Prostate gland (tissue), 2 donors: ENCODE results near the gene PPP1R17. TPM values are rescaled to one million over a fixed set of nuclear protein-coding genes. Genes with fewer than 3 reads are reported as not detected.

Experiments used
- DNase-seq: peaks from one replicate; pipeline ENCODE4 v3.0.0-alpha.2; 2019; ENCODE audit warnings: low spot score
- H3K27ac ChIP-seq, 2 donors: fragments of 200-600 bp; sonication (generic); 2 replicates each; pipeline ENCODE4 v1.5.1; 2017 to 2019
- H3K27me3 ChIP-seq: fragments of 200-600 bp; sonication (generic); replicated peaks from 2 replicates; pipeline ENCODE4 v1.5.1; 2019; ENCODE audit not compliant: insufficient read depth
- H3K36me3 ChIP-seq, 2 donors: fragments of 200-600 bp; sonication (generic); 1 replicate in 1 of 2; 2 replicates in 1 of 2; pipeline versions ENCODE4 v1.5.1 to v1.8.1; 2017 to 2019
- H3K4me1 ChIP-seq: fragments of 200-600 bp; sonication (generic); replicated peaks from 2 replicates; pipeline ENCODE4 v1.5.1; 2019
- H3K4me3 ChIP-seq, 2 donors: fragments of 200-600 bp; sonication (generic); 2 replicates each; pipeline ENCODE4 v1.5.1; 2017 to 2019
- H3K9me3 ChIP-seq: fragments of 200-600 bp; sonication (generic); 2 replicates; pipeline ENCODE4 v1.5.1; 2017
- POLR2A ChIP-seq: fragments of 450-650 bp; IDR thresholded peaks from one replicate; pipeline ENCODE4 v1.6.1; 2016; ENCODE audit warnings: antibody characterized with exemption, mild to moderate bottlenecking
- POLR2AphosphoS5 ChIP-seq: sonication (generic); formaldehyde crosslinking; IDR thresholded peaks from one replicate; pipeline ENCODE4 v1.6.1; 2017; ENCODE audit warnings: antibody characterized with exemption
- WGBS: methylation state at CpG from one replicate; pipeline ENCODE4 v1.1.5; 2018; 5-methylcytosine and 5-hydroxymethylcytosine counted together
- intact Hi-C: fragments of 100-400 bp; cut with DNase I; formaldehyde crosslinking; loops from one replicate; pipeline ENCODE4 v1.14.2; 2022
- total RNA-seq, 2 donors: library from RNA; depleted of rRNA; stranded (reverse); fragments of >200 nt; gene quantifications; one replicate each; pipeline ENCODE4 v1.1.0, GENCODE V29; 2016
- TF ChIP-seq, protein P1 (sequence below), 4 experiments: fragments of 200-600 bp in 2 of 4; fragments of 450-650 bp in 2 of 4; sonication (generic) in 2 of 4; IDR thresholded peaks; 1 replicate in 3 of 4; 2 replicates in 1 of 4; pipeline ENCODE4 v1.5.1; 2016 to 2019; ENCODE audit warnings: antibody characterized with exemption in 4 of 4, mild to moderate bottlenecking in 2 of 4, moderate library complexity in 2 of 4

The PPP1R17 gene
- total RNA-seq, 2 donors from 2014 or later, result not detected

DNA sequence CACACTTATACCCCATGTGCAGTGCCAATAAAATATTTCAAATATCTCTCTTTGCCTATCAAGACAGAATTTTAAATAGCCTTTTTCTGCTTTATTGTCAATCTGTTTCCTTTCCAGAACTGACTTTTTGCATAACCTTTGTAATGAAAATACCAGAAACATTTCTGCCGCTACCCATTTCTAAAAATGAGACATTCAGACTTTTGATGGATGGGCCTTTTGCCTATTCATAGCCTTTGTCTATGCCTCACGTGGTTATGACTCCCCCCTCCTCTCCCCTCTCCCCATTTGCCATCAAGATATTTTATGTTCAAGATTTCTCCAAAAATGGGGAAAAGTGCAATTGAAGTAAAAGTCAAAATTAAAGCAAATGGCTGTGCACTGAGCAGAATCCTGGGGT lies 5.9 kb downstream of the PPP1R17 start:
- 70% methylated on average over 2 of the region's 2 CpGs for WGBS
- H3K4me3 ChIP-seq, result no peak overlapping the region
- no peak for DNase-seq
- no peaks in the 10 kb centered on the region for H3K27me3 ChIP-seq
- intact Hi-C loops, result no loop called here
- no peaks in the 10 kb centered on the region for H3K4me1 ChIP-seq
- H3K36me3 ChIP-seq, result no peaks in the 10 kb centered on the region
- H3K9me3 ChIP-seq, result no peaks in the 10 kb centered on the region
- no peak overlapping the region for H3K27ac ChIP-seq
- TF ChIP-seq POLR2A (no peak), POLR2AphosphoS5 (no peak)
- TF ChIP-seq, protein P1, sequence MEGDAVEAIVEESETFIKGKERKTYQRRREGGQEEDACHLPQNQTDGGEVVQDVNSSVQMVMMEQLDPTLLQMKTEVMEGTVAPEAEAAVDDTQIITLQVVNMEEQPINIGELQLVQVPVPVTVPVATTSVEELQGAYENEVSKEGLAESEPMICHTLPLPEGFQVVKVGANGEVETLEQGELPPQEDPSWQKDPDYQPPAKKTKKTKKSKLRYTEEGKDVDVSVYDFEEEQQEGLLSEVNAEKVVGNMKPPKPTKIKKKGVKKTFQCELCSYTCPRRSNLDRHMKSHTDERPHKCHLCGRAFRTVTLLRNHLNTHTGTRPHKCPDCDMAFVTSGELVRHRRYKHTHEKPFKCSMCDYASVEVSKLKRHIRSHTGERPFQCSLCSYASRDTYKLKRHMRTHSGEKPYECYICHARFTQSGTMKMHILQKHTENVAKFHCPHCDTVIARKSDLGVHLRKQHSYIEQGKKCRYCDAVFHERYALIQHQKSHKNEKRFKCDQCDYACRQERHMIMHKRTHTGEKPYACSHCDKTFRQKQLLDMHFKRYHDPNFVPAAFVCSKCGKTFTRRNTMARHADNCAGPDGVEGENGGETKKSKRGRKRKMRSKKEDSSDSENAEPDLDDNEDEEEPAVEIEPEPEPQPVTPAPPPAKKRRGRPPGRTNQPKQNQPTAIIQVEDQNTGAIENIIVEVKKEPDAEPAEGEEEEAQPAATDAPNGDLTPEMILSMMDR (IDR thresholded peaks at IDR 0.05), result no peak

DNA sequence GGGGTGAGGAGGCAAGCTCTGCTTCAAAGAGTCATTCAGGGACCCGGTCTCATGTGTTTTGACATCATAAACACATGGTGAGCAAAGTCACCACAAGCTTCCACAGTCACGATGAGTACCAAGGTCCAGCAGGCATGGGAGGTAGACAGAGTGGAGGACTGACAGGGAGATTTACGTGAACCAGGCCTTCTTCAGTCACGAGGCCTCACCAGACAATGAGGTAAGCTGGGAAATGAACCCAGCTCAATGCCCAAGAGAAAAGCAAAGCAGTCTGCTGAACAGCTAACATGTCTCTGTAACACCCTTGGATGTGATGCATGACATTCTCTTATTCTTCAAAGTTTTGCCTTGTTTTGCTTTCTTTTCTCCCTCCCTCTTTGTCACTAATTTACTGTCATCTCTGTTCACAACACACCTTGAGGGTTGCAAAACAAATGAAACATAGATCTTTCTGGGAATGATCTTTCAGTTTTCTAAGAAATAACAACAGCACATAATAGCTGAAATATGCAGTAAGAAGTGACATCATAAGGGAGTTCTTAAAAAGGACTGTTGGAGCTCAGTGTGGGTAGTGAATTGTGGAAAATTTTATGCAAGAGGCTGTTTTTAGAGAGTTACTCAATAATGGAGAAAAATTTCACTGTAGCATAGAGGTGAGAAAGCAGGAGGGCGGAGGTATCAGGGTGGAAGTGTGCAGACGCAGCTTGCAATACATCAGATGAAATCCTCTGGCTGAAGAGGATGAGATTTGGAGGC lies 9.0 kb downstream of the PPP1R17 start:
- Histone ChIP-seq H3K27me3 (no peaks in the 10 kb centered on the region), H3K36me3 (no peaks in the 10 kb centered on the region), H3K9me3 (no peaks in the 10 kb centered on the region), H3K4me1 (no peaks in the 10 kb centered on the region), H3K4me3 (no peak overlapping the region), H3K27ac (no peak overlapping the region)
- TF ChIP-seq, protein P1 (IDR thresholded peaks at IDR 0.05), result no peak
- TF ChIP-seq POLR2AphosphoS5 (no peak), POLR2A (no peak)
- 79% methylated on average over 6 of the region's 6 CpGs for WGBS
- intact Hi-C loops, result no loop called here
- no peak for DNase-seq

DNA sequence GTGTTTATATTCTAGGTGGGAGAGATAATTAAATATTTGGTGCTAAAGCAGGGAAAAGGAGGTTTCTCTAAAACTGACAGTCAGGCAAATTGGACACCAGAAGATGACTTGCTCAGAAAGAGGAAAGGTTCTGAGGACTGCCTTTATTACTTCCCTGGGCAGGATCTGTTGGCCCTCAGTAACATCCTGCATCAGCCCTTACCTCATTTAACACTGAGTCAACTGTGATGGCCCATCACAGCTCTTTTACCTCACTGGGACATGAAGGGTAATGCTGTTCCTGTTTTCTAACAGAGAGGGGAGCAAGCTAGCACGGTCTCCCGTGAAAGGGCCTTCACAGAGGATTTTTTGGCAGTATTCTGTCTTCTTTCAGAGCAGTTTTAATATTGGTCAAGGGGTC lies 12.0 kb downstream of the PPP1R17 start:
- 70% methylated on average over 2 of the region's 2 CpGs for WGBS
- Histone ChIP-seq H3K4me1 (no peaks in the 10 kb centered on the region), H3K27me3 (no peaks in the 10 kb centered on the region), H3K36me3 (no peaks in the 10 kb centered on the region), H3K27ac (no peak overlapping the region), H3K9me3 (no peaks in the 10 kb centered on the region), H3K4me3 (no peak overlapping the region)
- intact Hi-C loops, result no loop called here
- TF ChIP-seq POLR2A (no peak), POLR2AphosphoS5 (no peak)
- TF ChIP-seq, protein P1 (IDR thresholded peaks at IDR 0.05), result no peak
- no peak for DNase-seq

DNA sequence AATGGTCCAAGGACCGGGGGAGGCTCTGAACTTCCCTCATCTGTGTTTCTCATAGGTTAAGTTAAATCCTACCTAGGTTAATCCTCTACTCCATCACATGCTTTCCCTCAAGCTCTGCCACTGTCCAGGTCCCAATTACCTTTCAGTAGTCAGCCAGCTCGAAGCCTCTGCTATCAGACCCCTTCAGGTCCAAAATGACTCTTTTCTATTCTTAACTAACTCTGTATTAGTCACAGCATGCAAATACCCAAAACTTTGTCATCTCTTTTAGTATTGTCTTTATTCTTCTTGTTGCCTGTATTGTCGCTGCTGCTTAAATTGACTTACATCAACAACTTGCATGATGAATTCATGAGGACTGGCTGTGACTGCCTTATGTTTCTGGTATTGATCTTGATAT lies 15.3 kb downstream of the PPP1R17 start:
- TF ChIP-seq, protein P1 (IDR thresholded peaks at IDR 0.05), result no peak
- TF ChIP-seq POLR2AphosphoS5 (no peak), POLR2A (no peak)
- Histone ChIP-seq H3K4me3 (no peak overlapping the region), H3K9me3 (no peaks in the 10 kb centered on the region), H3K4me1 (no peaks in the 10 kb centered on the region), H3K27me3 (no peaks in the 10 kb centered on the region), H3K27ac (no peak overlapping the region), H3K36me3 (no peaks in the 10 kb centered on the region)
- WGBS, result 90% methylated on average over 3 of the region's 3 CpGs
- DNase-seq, result no peak
- intact Hi-C loops, result no loop called here

DNA sequence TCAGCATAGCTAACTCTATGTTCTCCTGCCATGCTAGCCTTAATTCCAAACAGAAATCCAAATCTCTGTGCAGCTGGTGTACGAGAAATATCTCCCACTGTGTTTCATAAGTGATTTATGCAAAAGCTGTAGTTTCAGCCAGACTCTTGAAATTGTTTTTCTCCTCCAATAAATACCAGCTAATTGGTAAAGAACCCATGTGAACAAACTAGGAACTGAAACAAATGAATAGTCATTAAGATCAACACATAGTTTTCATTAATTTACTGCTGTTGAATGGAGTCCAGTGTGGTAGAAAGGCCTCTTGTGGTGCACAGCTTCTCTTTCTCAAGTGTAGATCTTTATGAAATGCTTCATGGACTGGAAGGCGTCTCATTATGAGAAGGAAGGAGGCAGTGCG lies 18.4 kb downstream of the PPP1R17 start:
- no peak for DNase-seq
- Histone ChIP-seq H3K36me3 (no peaks in the 10 kb centered on the region), H3K9me3 (no peaks in the 10 kb centered on the region), H3K4me1 (no peaks in the 10 kb centered on the region), H3K27me3 (no peaks in the 10 kb centered on the region), H3K27ac (no peak overlapping the region), H3K4me3 (no peak overlapping the region)
- intact Hi-C loops, result no loop called here
- 87% methylated on average over 3 of the region's 3 CpGs for WGBS
- TF ChIP-seq, protein P1 (IDR thresholded peaks at IDR 0.05), result no peak
- TF ChIP-seq POLR2A, result no peak
- TF ChIP-seq POLR2AphosphoS5, result no peak
